ENCODE measurements around the gene OSCAR. TPM values are rescaled to one million over a fixed set of nuclear protein-coding genes. Genes with fewer than 3 reads are reported as not detected.

The OSCAR gene
- total and polyA plus RNA-seq, 12 donors = 0.22 to 5.3 (median 0.40) TPM; not detected in 1

- peaks cover 0 to 59% (median 26%) of the 10 kb centered on the region in 7 donors for H3K27me3 ChIP-seq
- intact Hi-C loops (cut with DNase I) = no loop called here
- H3K27ac ChIP-seq = peak overlapping the region in 1 of 10 donors; percentile 50
- DNase-seq (no peak), ATAC-seq (peak in 2 of 8 donors; percentile 8 to 12)
- 67 to 72% methylated on average over 22 of the region's 22 CpGs for WGBS, 2 donors
- H3K4me3 ChIP-seq = peak overlapping the region in 8 of 10 donors; percentile 10 to 51 (median 34)
- H3K9me3 ChIP-seq = no peaks in the 10 kb centered on the region
- H3K4me1 ChIP-seq = peaks cover 0 to 21% (median 6%) of the 10 kb centered on the region in 9 donors
- H3K36me3 ChIP-seq = no peaks in the 10 kb centered on the region
- TF ChIP-seq CTCF (IDR thresholded peaks at IDR 0.05) = no peak
Observed at GRCh38 chr19:54095136-54095858, 5.3 kb downstream of the OSCAR start.

GRCh38 chr19:54094426-54095000 lies 6.1 kb downstream of the OSCAR start:
- no peak for TF ChIP-seq CTCF (IDR thresholded peaks at IDR 0.05)
- Histone ChIP-seq H3K4me1 (peaks cover 0 to 21% (median 6%) of the 10 kb centered on the region in 9 donors), H3K9me3 (no peaks in the 10 kb centered on the region), H3K27me3 (peaks cover 0 to 67% (median 28%) of the 10 kb centered on the region in 7 donors), H3K27ac (no peak overlapping the region), H3K36me3 (no peaks in the 10 kb centered on the region), H3K4me3 (no peak overlapping the region)
- ATAC-seq (no peak), DNase-seq (no peak)
- 83 to 87% methylated on average over 17 of the region's 17 CpGs for WGBS, 2 donors
- intact Hi-C loops (cut with DNase I) = no loop called here

GRCh38 chr19:54084410-54084809 lies 16.2 kb downstream of the OSCAR start:
- TF ChIP-seq CTCF (IDR thresholded peaks at IDR 0.05) = no peak
- WGBS, 2 donors = 70 to 84% methylated on average over 3 of the region's 3 CpGs
- Histone ChIP-seq H3K4me3 (no peak overlapping the region), H3K36me3 (no peaks in the 10 kb centered on the region), H3K9me3 (peaks cover 0 to 28% (median 3%) of the 10 kb centered on the region in 11 donors), H3K27me3 (peaks cover 0 to 7% (median under 1%) of the 10 kb centered on the region in 7 donors), H3K27ac (no peak overlapping the region), H3K4me1 (no peaks in the 10 kb centered on the region)
- no peak for DNase-seq
- intact Hi-C loops (cut with DNase I) = no loop called here
- ATAC-seq = no peak

GRCh38 chr19:54081032-54081431 lies 19.6 kb downstream of the OSCAR start, which contains the start of gene TARM1:
TSS of gene TARM1 (minus strand) at chr19:54081365. CDS start at chr19:54081340, 25 bp downstream.
- Histone ChIP-seq H3K27ac (no peak within 1 kb of the TSS), H3K4me3 (no peak within 1 kb of the TSS), H3K4me1 (peaks cover 0 to 13% (median 0%) of the 10 kb centered on the region in 9 donors), H3K27me3 (peaks cover 0 to 5% (median 0%) of the 10 kb centered on the region in 7 donors), H3K9me3 (peaks cover 0 to 28% (median 3%) of the 10 kb centered on the region in 11 donors), H3K36me3 (no peaks in the 10 kb centered on the region)
- ATAC-seq (no peak), DNase-seq (no peak)
- no peak for TF ChIP-seq CTCF (IDR thresholded peaks at IDR 0.05)
- WGBS, 2 donors = 76 to 82% methylated on average over 7 of the region's 7 CpGs
- intact Hi-C loops (cut with DNase I) = no loop called here

Data from heart right ventricle (tissue), 16 donors.